Fibroblast of skin of left quadriceps (primary cell): ENCODE measurements around the gene TRPV4.
"Not testable (repeated sequence)": the region's sequence is repeated elsewhere in the genome, so short reads cannot be mapped to it uniquely, and the experiment has no call there.

Source experiments
- DNase-seq, 2 experiments: peaks; one replicate each; pipeline ENCODE4 v3.0.0-alpha.2; 2013; ENCODE audit warnings: low read depth in 2 of 2

The TRPV4 gene

GRCh38 chr12:109860977-109861376, 27.8 kb upstream of the TRPV4 start:
- no peak for DNase-seq

GRCh38 chr12:109858764-109859163, 25.6 kb upstream of the TRPV4 start:
- DNase-seq, result no peak

GRCh38 chr12:109857715-109858114, 24.5 kb upstream of the TRPV4 start:
- no peak for DNase-seq

GRCh38 chr12:109855377-109855776, 22.2 kb upstream of the TRPV4 start:
- DNase-seq, result no peak

GRCh38 chr12:109850518-109850917, 17.3 kb upstream of the TRPV4 start:
- DNase-seq, result not testable (repeated sequence)

- no peak for DNase-seq
Measured at GRCh38 chr12:109847142-109847735, 14.0 kb upstream of the TRPV4 start.

- no peak for DNase-seq
Measured at GRCh38 chr12:109845824-109846205, 12.6 kb upstream of the TRPV4 start.

GRCh38 chr12:109844983-109845823, 12.0 kb upstream of the TRPV4 start:
- peak; percentile 40 to 44 for DNase-seq

GRCh38 chr12:109844091-109844490, 10.9 kb upstream of the TRPV4 start:
- no peak for DNase-seq

GRCh38 chr12:109842021-109842420, 8.8 kb upstream of the TRPV4 start:
- no peak for DNase-seq

- DNase-seq, result no peak
Measured at GRCh38 chr12:109841356-109841755, 8.2 kb upstream of the TRPV4 start.

- no peak for DNase-seq
Measured at GRCh38 chr12:109840305-109841074, 7.3 kb upstream of the TRPV4 start.

GRCh38 chr12:109839444-109839843, 6.2 kb upstream of the TRPV4 start:
- DNase-seq, result no peak

- DNase-seq, result no peak
Measured at GRCh38 chr12:109836916-109837315, 3.7 kb upstream of the TRPV4 start.

- no peak for DNase-seq
Measured at GRCh38 chr12:109835827-109836226, 2.6 kb upstream of the TRPV4 start.

- no peak for DNase-seq
Measured at GRCh38 chr12:109832541-109833306, 474 bp downstream of the TRPV4 start.

GRCh38 chr12:109831929-109832328, 1.3 kb downstream of the TRPV4 start:
- no peak for DNase-seq

GRCh38 chr12:109831365-109831764, 1.8 kb downstream of the TRPV4 start:
- no peak for DNase-seq

GRCh38 chr12:109830718-109831117, 2.5 kb downstream of the TRPV4 start:
- no peak for DNase-seq

GRCh38 chr12:109830267-109830666, 2.9 kb downstream of the TRPV4 start:
- DNase-seq, result no peak

GRCh38 chr12:109829667-109830066, 3.5 kb downstream of the TRPV4 start:
- DNase-seq, result no peak
